ENCODE measurements around the gene EGFL7. TPM values are rescaled to one million over a fixed set of nuclear protein-coding genes. Genes with fewer than 3 reads are reported as not detected.

Gene EGFL7
- total and polyA plus RNA-seq, 9 donors: 0.18 to 113 (median 43.4) TPM

GRCh38 chr9:136718345-136719194 is 55.9 kb downstream of the EGFL7 start:
- intact Hi-C loops (cut with DNase I): no loop called here
- no peak overlapping the region for H3K4me3 ChIP-seq
- no peaks in the 10 kb centered on the region for H3K36me3 ChIP-seq
- H3K27me3 ChIP-seq: no peaks in the 10 kb centered on the region
- TF ChIP-seq EP300 (IDR thresholded peaks at IDR 0.05) (no peak), POLR2A (IDR thresholded peaks at IDR 0.05) (no peak)
- TF ChIP-seq, protein P1, sequence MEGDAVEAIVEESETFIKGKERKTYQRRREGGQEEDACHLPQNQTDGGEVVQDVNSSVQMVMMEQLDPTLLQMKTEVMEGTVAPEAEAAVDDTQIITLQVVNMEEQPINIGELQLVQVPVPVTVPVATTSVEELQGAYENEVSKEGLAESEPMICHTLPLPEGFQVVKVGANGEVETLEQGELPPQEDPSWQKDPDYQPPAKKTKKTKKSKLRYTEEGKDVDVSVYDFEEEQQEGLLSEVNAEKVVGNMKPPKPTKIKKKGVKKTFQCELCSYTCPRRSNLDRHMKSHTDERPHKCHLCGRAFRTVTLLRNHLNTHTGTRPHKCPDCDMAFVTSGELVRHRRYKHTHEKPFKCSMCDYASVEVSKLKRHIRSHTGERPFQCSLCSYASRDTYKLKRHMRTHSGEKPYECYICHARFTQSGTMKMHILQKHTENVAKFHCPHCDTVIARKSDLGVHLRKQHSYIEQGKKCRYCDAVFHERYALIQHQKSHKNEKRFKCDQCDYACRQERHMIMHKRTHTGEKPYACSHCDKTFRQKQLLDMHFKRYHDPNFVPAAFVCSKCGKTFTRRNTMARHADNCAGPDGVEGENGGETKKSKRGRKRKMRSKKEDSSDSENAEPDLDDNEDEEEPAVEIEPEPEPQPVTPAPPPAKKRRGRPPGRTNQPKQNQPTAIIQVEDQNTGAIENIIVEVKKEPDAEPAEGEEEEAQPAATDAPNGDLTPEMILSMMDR (IDR thresholded peaks at IDR 0.05): no peak
- H3K9me3 ChIP-seq: no peaks in the 10 kb centered on the region
- DNase-seq: peak in 1 of 5 donors; percentile 31
- WGBS, 3 donors: 79 to 86% (median 83%) methylated on average over 19 to 20 of the region's 20 CpGs
- no peaks in the 10 kb centered on the region for H3K4me1 ChIP-seq (ENCODE audit: insufficient read depth)
- no peak overlapping the region for H3K27ac ChIP-seq

- no peaks in the 10 kb centered on the region for H3K36me3 ChIP-seq
- DNase-seq: peak in 2 of 5 donors; percentile 40 to 49
- no peaks in the 10 kb centered on the region for H3K27me3 ChIP-seq
- WGBS, 3 donors: 70 to 83% (median 72%) methylated on average over 21 to 24 of the region's 24 CpGs
- H3K9me3 ChIP-seq: no peaks in the 10 kb centered on the region
- TF ChIP-seq POLR2A (IDR thresholded peaks at IDR 0.05): no peak
- TF ChIP-seq, protein P1 (IDR thresholded peaks at IDR 0.05): no peak
- TF ChIP-seq EP300 (IDR thresholded peaks at IDR 0.05): no peak
- no peaks in the 10 kb centered on the region for H3K4me1 ChIP-seq (ENCODE audit: insufficient read depth)
- H3K27ac ChIP-seq: no peak overlapping the region
- no peak overlapping the region for H3K4me3 ChIP-seq
- intact Hi-C loops (cut with DNase I): no loop called here
Observed at GRCh38 chr9:136719195-136719880, 56.6 kb downstream of the EGFL7 start.

DNA sequence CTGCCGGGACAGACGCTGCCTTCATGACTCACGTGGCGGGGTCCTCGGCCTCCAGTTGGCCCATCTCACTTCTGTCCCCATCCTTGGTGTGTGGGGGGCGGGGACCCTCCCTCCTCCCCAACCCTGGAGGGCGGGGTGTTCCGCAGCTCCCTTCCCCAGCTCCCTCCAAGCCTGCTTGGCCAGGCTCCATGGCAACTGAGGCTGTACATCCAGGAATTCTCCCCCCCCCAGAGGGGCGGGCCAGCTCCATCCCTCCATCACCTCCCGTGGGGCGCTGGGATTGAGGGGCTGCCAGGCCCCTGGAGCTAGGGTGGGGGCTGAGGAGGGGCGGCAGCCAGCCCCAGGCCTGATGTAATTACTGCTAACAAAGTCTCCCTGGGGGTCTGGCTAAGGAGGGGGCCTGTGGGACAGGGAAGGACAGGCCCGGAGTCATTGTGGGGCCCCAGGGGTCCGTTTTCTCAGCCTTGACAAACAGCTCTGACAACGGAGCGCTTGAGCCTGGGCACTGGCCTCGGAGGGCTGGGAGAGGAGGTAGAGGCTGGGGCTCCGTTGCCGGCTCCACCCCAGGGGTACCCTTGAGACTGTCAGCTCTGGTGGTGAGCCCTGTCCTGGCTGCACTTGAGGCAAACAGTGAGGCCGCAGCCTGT is 57.7 kb downstream of the EGFL7 start:
- peak in 3 of 5 donors; percentile 48 to 69 (median 51) for DNase-seq
- whole genome bisulfite sequencing, 3 donors: 25 to 37% (median 31%) methylated on average over 12 to 20 of the region's 20 CpGs
- Histone ChIP-seq H3K4me1 (ENCODE audit: insufficient read depth) (no peaks in the 10 kb centered on the region), H3K4me3 (no peak overlapping the region), H3K27ac (no peak overlapping the region), H3K9me3 (no peaks in the 10 kb centered on the region), H3K27me3 (no peaks in the 10 kb centered on the region), H3K36me3 (no peaks in the 10 kb centered on the region)
- intact Hi-C loops (cut with DNase I): no loop called here
- no peak for TF ChIP-seq POLR2A (IDR thresholded peaks at IDR 0.05)
- TF ChIP-seq, protein P1 (IDR thresholded peaks at IDR 0.05): no peak
- no peak for TF ChIP-seq EP300 (IDR thresholded peaks at IDR 0.05)

- H3K27me3 ChIP-seq: no peaks in the 10 kb centered on the region
- 67 to 76% (median 68%) methylated on average over 11 of the region's 11 CpGs for WGBS, 3 donors
- H3K9me3 ChIP-seq: no peaks in the 10 kb centered on the region
- TF ChIP-seq EP300 (IDR thresholded peaks at IDR 0.05): no peak
- TF ChIP-seq, protein P1 (IDR thresholded peaks at IDR 0.05): no peak
- TF ChIP-seq POLR2A (IDR thresholded peaks at IDR 0.05): no peak
- H3K4me1 ChIP-seq (ENCODE audit: insufficient read depth): no peaks in the 10 kb centered on the region
- H3K36me3 ChIP-seq: no peaks in the 10 kb centered on the region
- peak overlapping the region in 1 of 2 donors; percentile 15 for H3K27ac ChIP-seq
- H3K4me3 ChIP-seq: no peak overlapping the region
- intact Hi-C loops (cut with DNase I): no loop called here
- no peak for DNase-seq
Observed at GRCh38 chr9:136720898-136721338, 58.2 kb downstream of the EGFL7 start.

Data from ovary (tissue), 9 donors.